Karpas-422 (cell line): ENCODE results near the gene NRXN3. TPM values are rescaled to one million over a fixed set of nuclear protein-coding genes. Genes with fewer than 3 reads are reported as not detected.

Source experiments
- DNase-seq: peaks from one replicate; pipeline ENCODE4 v3.0.0-alpha.2; 2015
- H2AFZ ChIP-seq: fragments of 200-600 bp; sonication (generic); 2 replicates; pipeline ENCODE4 v1.6.1; 2014; ENCODE audit warnings: antibody characterized with exemption, low read length, mixed read lengths
- H3K27ac ChIP-seq: fragments of 200-600 bp; sonication (generic); 2 replicates; pipeline ENCODE4 v1.5.1; 2014; ENCODE audit warnings: mild to moderate bottlenecking, low read length, moderate library complexity
- H3K27me3 ChIP-seq: fragments of 200-600 bp; sonication (generic); 2 replicates; pipeline ENCODE4 v1.6.1; 2014; ENCODE audit warnings: low read length, mixed read lengths
- H3K36me3 ChIP-seq: fragments of 200-600 bp; sonication (generic); 2 replicates; pipeline ENCODE4 v1.6.1; 2014; ENCODE audit warnings: low read length, mixed read lengths; ENCODE audit not compliant: insufficient read depth
- H3K4me1 ChIP-seq: fragments of 200-600 bp; sonication (generic); 2 replicates; pipeline ENCODE4 v1.6.1; 2014; ENCODE audit warnings: mild to moderate bottlenecking, low read length, mixed read lengths
- H3K4me2 ChIP-seq: fragments of 200-600 bp; sonication (generic); 2 replicates; pipeline ENCODE4 v1.6.1; 2014; ENCODE audit warnings: low read length, low read depth, mild to moderate bottlenecking; ENCODE audit not compliant: poor library complexity, severe bottlenecking
- H3K4me3 ChIP-seq: fragments of 200-600 bp; sonication (generic); 2 replicates; pipeline ENCODE4 v1.5.1; 2014; ENCODE audit warnings: mild to moderate bottlenecking, antibody characterized with exemption, low read length, mixed read lengths
- H3K79me2 ChIP-seq: fragments of 200-600 bp; sonication (generic); 2 replicates; pipeline ENCODE4 v1.6.1; 2014; ENCODE audit warnings: mild to moderate bottlenecking, low read length, mixed read lengths
- H3K9ac ChIP-seq: fragments of 200-600 bp; sonication (generic); 2 replicates; pipeline ENCODE4 v1.6.0; 2014; ENCODE audit warnings: low read length
- H3K9me2 ChIP-seq: fragments of 200-600 bp; sonication (generic), shearing (Covaris generic); replicated peaks from 2 replicates; pipeline ENCODE4 v1.6.0; 2014; ENCODE audit warnings: mild to moderate bottlenecking, low read length, moderate library complexity; ENCODE audit not compliant: insufficient read depth
- H3K9me3 ChIP-seq: fragments of 300-700, 200-600 bp; sonication (generic); 2 replicates; pipeline ENCODE4 v1.6.1; 2014; ENCODE audit warnings: low read length, mixed read lengths
- H4K20me1 ChIP-seq: fragments of 200-600 bp; sonication (generic); 2 replicates; pipeline ENCODE4 v1.6.1; 2014; ENCODE audit warnings: mild to moderate bottlenecking, antibody characterized with exemption, low read length, low read depth; ENCODE audit not compliant: insufficient read depth
- total RNA-seq: library from RNA; depleted of rRNA; stranded (reverse); fragments of >200 nt; shearing (Covaris generic); gene quantifications from 2 replicates; pipeline ENCODE4 v1.2.3, GENCODE V29; 2014; ENCODE audit warnings: low replicate concordance

NRXN3 gene
- total RNA-seq, 1 experiment from 2014 or later, result not detected

- Histone ChIP-seq H3K27me3 (no peaks in the 10 kb centered on the region), H3K27ac (no peak overlapping the region), H3K36me3 (no peaks in the 10 kb centered on the region), H4K20me1 (no peaks in the 10 kb centered on the region), H3K4me3 (no peak overlapping the region), H3K9ac (no peak overlapping the region), H2AFZ (no peak overlapping the region), H3K79me2 (no peaks in the 10 kb centered on the region), H3K4me1 (no peaks in the 10 kb centered on the region), H3K4me2 (no peak overlapping the region), H3K9me2 (no peaks in the 10 kb centered on the region), H3K9me3 (no peaks in the 10 kb centered on the region)
- DNase-seq, result no peak
Observed at GRCh38 chr14:78178971-78179370, 8.8 kb downstream of the NRXN3 start.

- Histone ChIP-seq H3K79me2 (no peaks in the 10 kb centered on the region), H3K4me1 (no peaks in the 10 kb centered on the region), H4K20me1 (no peaks in the 10 kb centered on the region), H2AFZ (no peak overlapping the region), H3K4me3 (no peak overlapping the region), H3K9me2 (no peaks in the 10 kb centered on the region), H3K36me3 (no peaks in the 10 kb centered on the region), H3K9ac (no peak overlapping the region), H3K4me2 (no peak overlapping the region), H3K27me3 (no peaks in the 10 kb centered on the region), H3K9me3 (no peaks in the 10 kb centered on the region), H3K27ac (no peak overlapping the region)
- no peak for DNase-seq
Observed at GRCh38 chr14:78181270-78181669, 11.1 kb downstream of the NRXN3 start.

GRCh38 chr14:78182722-78183121 is 12.5 kb downstream of the NRXN3 start:
- Histone ChIP-seq H3K27ac (no peak overlapping the region), H4K20me1 (no peaks in the 10 kb centered on the region), H3K4me2 (no peak overlapping the region), H3K4me3 (no peak overlapping the region), H3K9ac (no peak overlapping the region), H2AFZ (no peak overlapping the region), H3K9me2 (no peaks in the 10 kb centered on the region), H3K9me3 (no peaks in the 10 kb centered on the region), H3K79me2 (no peaks in the 10 kb centered on the region), H3K36me3 (no peaks in the 10 kb centered on the region), H3K27me3 (no peaks in the 10 kb centered on the region), H3K4me1 (no peaks in the 10 kb centered on the region)
- no peak for DNase-seq

- no peak overlapping the region for H3K9ac ChIP-seq
- no peaks in the 10 kb centered on the region for H3K9me2 ChIP-seq
- DNase-seq, result no peak
- no peaks in the 10 kb centered on the region for H3K36me3 ChIP-seq
- H3K4me2 ChIP-seq, result no peak overlapping the region
- no peak overlapping the region for H2AFZ ChIP-seq
- H3K4me3 ChIP-seq, result no peak overlapping the region
- H4K20me1 ChIP-seq, result no peaks in the 10 kb centered on the region
- H3K9me3 ChIP-seq, result no peaks in the 10 kb centered on the region
- no peaks in the 10 kb centered on the region for H3K27me3 ChIP-seq
- no peaks in the 10 kb centered on the region for H3K79me2 ChIP-seq
- H3K4me1 ChIP-seq, result no peaks in the 10 kb centered on the region
- H3K27ac ChIP-seq, result no peak overlapping the region
Observed at GRCh38 chr14:78184157-78184556, 14.0 kb downstream of the NRXN3 start.

GRCh38 chr14:78186277-78186676 is 16.1 kb downstream of the NRXN3 start:
- H3K27ac ChIP-seq, result no peak overlapping the region
- H3K4me1 ChIP-seq, result no peaks in the 10 kb centered on the region
- DNase-seq, result no peak
- no peaks in the 10 kb centered on the region for H3K9me3 ChIP-seq
- H3K79me2 ChIP-seq, result no peaks in the 10 kb centered on the region
- H3K9me2 ChIP-seq, result no peaks in the 10 kb centered on the region
- no peaks in the 10 kb centered on the region for H4K20me1 ChIP-seq
- no peak overlapping the region for H3K9ac ChIP-seq
- H3K4me2 ChIP-seq, result no peak overlapping the region
- H2AFZ ChIP-seq, result no peak overlapping the region
- no peak overlapping the region for H3K4me3 ChIP-seq
- H3K36me3 ChIP-seq, result no peaks in the 10 kb centered on the region
- H3K27me3 ChIP-seq, result no peaks in the 10 kb centered on the region

- H3K36me3 ChIP-seq, result no peaks in the 10 kb centered on the region
- H3K9me3 ChIP-seq, result no peaks in the 10 kb centered on the region
- no peak overlapping the region for H3K9ac ChIP-seq
- no peaks in the 10 kb centered on the region; the same call in 1 of the 2 replicates for H3K27me3 ChIP-seq
- H3K4me3 ChIP-seq, result no peak overlapping the region
- no peak overlapping the region for H3K4me2 ChIP-seq
- H3K79me2 ChIP-seq, result no peaks in the 10 kb centered on the region
- no peak for DNase-seq
- H3K4me1 ChIP-seq, result no peaks in the 10 kb centered on the region
- no peaks in the 10 kb centered on the region for H3K9me2 ChIP-seq
- no peak overlapping the region for H2AFZ ChIP-seq
- H3K27ac ChIP-seq, result no peak overlapping the region
- H4K20me1 ChIP-seq, result no peaks in the 10 kb centered on the region
Observed at GRCh38 chr14:78188882-78189281, 18.7 kb downstream of the NRXN3 start.

GRCh38 chr14:78195431-78195830 is 25.3 kb downstream of the NRXN3 start:
- DNase-seq, result no peak
- Histone ChIP-seq H3K4me3 (no peak overlapping the region), H3K9me3 (no peaks in the 10 kb centered on the region), H2AFZ (no peak overlapping the region), H3K27ac (no peak overlapping the region), H4K20me1 (no peaks in the 10 kb centered on the region), H3K4me1 (no peaks in the 10 kb centered on the region), H3K79me2 (no peaks in the 10 kb centered on the region), H3K27me3 (no peaks in the 10 kb centered on the region; the same call in 1 of the 2 replicates), H3K36me3 (no peaks in the 10 kb centered on the region), H3K9me2 (no peaks in the 10 kb centered on the region), H3K9ac (no peak overlapping the region), H3K4me2 (no peak overlapping the region)

GRCh38 chr14:78196323-78196722 is 26.1 kb downstream of the NRXN3 start:
- Histone ChIP-seq H3K9me2 (no peaks in the 10 kb centered on the region), H3K4me2 (no peak overlapping the region), H4K20me1 (no peaks in the 10 kb centered on the region), H3K36me3 (no peaks in the 10 kb centered on the region), H3K9ac (no peak overlapping the region), H3K27me3 (no peaks in the 10 kb centered on the region; the same call in 1 of the 2 replicates), H3K4me3 (no peak overlapping the region), H2AFZ (no peak overlapping the region), H3K79me2 (no peaks in the 10 kb centered on the region), H3K4me1 (no peaks in the 10 kb centered on the region), H3K9me3 (no peaks in the 10 kb centered on the region), H3K27ac (no peak overlapping the region)
- peak; percentile 50 for DNase-seq

- H3K9me2 ChIP-seq, result no peaks in the 10 kb centered on the region
- no peaks in the 10 kb centered on the region for H3K27me3 ChIP-seq
- no peak for DNase-seq
- no peak overlapping the region for H3K4me3 ChIP-seq
- no peaks in the 10 kb centered on the region for H4K20me1 ChIP-seq
- H3K4me2 ChIP-seq, result no peak overlapping the region
- no peaks in the 10 kb centered on the region for H3K36me3 ChIP-seq
- no peaks in the 10 kb centered on the region for H3K79me2 ChIP-seq
- H3K27ac ChIP-seq, result no peak overlapping the region
- no peak overlapping the region for H3K9ac ChIP-seq
- no peak overlapping the region for H2AFZ ChIP-seq
- H3K4me1 ChIP-seq, result no peaks in the 10 kb centered on the region
- no peaks in the 10 kb centered on the region for H3K9me3 ChIP-seq
Observed at GRCh38 chr14:78197051-78197450, 26.9 kb downstream of the NRXN3 start.
